Osteocyte (in vitro differentiated cells): ENCODE measurements around the gene RAP1GAP. TPM values are rescaled to one million over a fixed set of nuclear protein-coding genes. Genes with fewer than 3 reads are reported as not detected.

Experiments used
- DNase-seq: peaks from one replicate; pipeline ENCODE4 v3.0.0; 2021; ENCODE audit warnings: mixed read lengths; ENCODE audit not compliant: unreplicated experiment; ENCODE audit errors: extremely low spot score
- H3K27ac Mint-ChIP-seq: one replicate; pipeline ENCODE4 v1.8.0; 2021; ENCODE audit warnings: mild to moderate bottlenecking, mixed read lengths; ENCODE audit not compliant: unreplicated experiment
- H3K27me3 Mint-ChIP-seq: one replicate; pipeline ENCODE4 v1.8.0; 2021; ENCODE audit warnings: mixed read lengths; ENCODE audit not compliant: unreplicated experiment
- H3K36me3 Mint-ChIP-seq: one replicate; pipeline ENCODE4 v1.8.0; 2021; ENCODE audit warnings: mixed read lengths; ENCODE audit not compliant: unreplicated experiment
- H3K4me1 Mint-ChIP-seq: one replicate; pipeline ENCODE4 v1.8.0; 2021; ENCODE audit warnings: mixed read lengths; ENCODE audit not compliant: unreplicated experiment
- H3K4me3 Mint-ChIP-seq: one replicate; pipeline ENCODE4 v1.8.0; 2021; ENCODE audit warnings: mild to moderate bottlenecking, moderate library complexity, mixed read lengths; ENCODE audit not compliant: unreplicated experiment
- H3K9me3 Mint-ChIP-seq: one replicate; pipeline ENCODE4 v1.8.0; 2021; ENCODE audit warnings: mixed read lengths; ENCODE audit not compliant: unreplicated experiment
- CTCF ChIP-seq: fragments of 200-600 bp; sonication (generic); IDR thresholded peaks from 2 replicates; pipeline ENCODE4 v1.5.0; 2021; ENCODE audit warnings: antibody characterized with exemption, mild to moderate bottlenecking, moderate library complexity
- total RNA-seq: library from RNA; stranded (reverse); gene quantifications from 2 replicates; pipeline ENCODE4 v1.2.1, GENCODE V29; 2021

Gene RAP1GAP
- total RNA-seq, 1 donor from 2014 or later, result 3.5 TPM

GRCh38 chr1:21652937-21653743 is 16.0 kb downstream of the RAP1GAP start:
- no peak for DNase-seq
- Mint-ChIP-seq H3K36me3 (no peaks in the 10 kb centered on the region), H3K9me3 (no peaks in the 10 kb centered on the region), H3K27ac (no peak overlapping the region), H3K27me3 (peaks cover 21% of the 10 kb centered on the region), H3K4me1 (peaks cover 14% of the 10 kb centered on the region), H3K4me3 (peak overlapping the region; percentile 71)
- TF ChIP-seq CTCF, result no peak

- Mint-ChIP-seq H3K27me3 (peaks cover 23% of the 10 kb centered on the region), H3K36me3 (no peaks in the 10 kb centered on the region), H3K4me1 (peaks cover 14% of the 10 kb centered on the region), H3K4me3 (peak overlapping the region; percentile 71), H3K9me3 (no peaks in the 10 kb centered on the region), H3K27ac (no peak overlapping the region)
- no peak for TF ChIP-seq CTCF
- DNase-seq, result no peak
Measured at GRCh38 chr1:21652101-21652936, 16.8 kb downstream of the RAP1GAP start.

GRCh38 chr1:21651214-21652042 is 17.7 kb downstream of the RAP1GAP start:
- DNase-seq, result no peak
- peak overlapping the region; percentile 75 for H3K4me3 Mint-ChIP-seq
- no peaks in the 10 kb centered on the region for H3K9me3 Mint-ChIP-seq
- no peak for TF ChIP-seq CTCF
- no peak overlapping the region for H3K27ac Mint-ChIP-seq
- peaks cover 23% of the 10 kb centered on the region for H3K27me3 Mint-ChIP-seq
- peaks cover 10% of the 10 kb centered on the region for H3K4me1 Mint-ChIP-seq
- H3K36me3 Mint-ChIP-seq, result no peaks in the 10 kb centered on the region

- H3K27me3 Mint-ChIP-seq, result peaks cover 23% of the 10 kb centered on the region
- no peak overlapping the region for H3K4me3 Mint-ChIP-seq
Measured at GRCh38 chr1:21650400-21650799, 18.8 kb downstream of the RAP1GAP start.

More at GRCh38 chr1:21650400-21650799, 18.8 kb downstream of the RAP1GAP start:
- Mint-ChIP-seq H3K27ac (no peak overlapping the region), H3K9me3 (no peaks in the 10 kb centered on the region), H3K36me3 (no peaks in the 10 kb centered on the region), H3K4me1 (peaks cover 9% of the 10 kb centered on the region)
- no peak for TF ChIP-seq CTCF
- DNase-seq, result no peak
